Panc1 (cell line): ENCODE data around the gene CDRT15.
"Not testable (repeated sequence)": the region's sequence is repeated elsewhere in the genome, so short reads cannot be mapped to it uniquely, and the experiment has no call there.

Source experiments
- CTCF ChIP-seq: fragments of 450-650 bp; IDR thresholded peaks from 2 replicates; pipeline ENCODE4 v1.5.1; 2017; ENCODE audit warnings: mild to moderate bottlenecking
- REST ChIP-seq, 2 experiments: IDR thresholded peaks; 2 replicates each; pipeline ENCODE4 v1.6.1; 2011 to 2012; ENCODE audit warnings: low read depth in 2 of 2, control low read depth in 1 of 2, low read length in 1 of 2, mild to moderate bottlenecking in 1 of 2, moderate library complexity in 1 of 2; ENCODE audit not compliant: insufficient read depth in 1 of 2

GRCh38 chr17:14191469-14191868, 45.2 kb downstream of the CDRT15 start:
- TF ChIP-seq REST (IDR thresholded peaks at IDR 0.05; ENCODE audit: insufficient read depth in 1 of 2, low read depth in 2 of 2, low read length in 1 of 2); CTCF: not testable (repeated sequence)
